Rectal smooth muscle tissue (tissue), 1 donor: Measurements from ENCODE around the gene RUVBL2.

Source experiments
- H3K27ac ChIP-seq: one replicate; pipeline ENCODE4 v1.7.0; 2013; ENCODE audit warnings: low read depth, low read length, inconsistent platforms
- H3K27me3 ChIP-seq: one replicate; pipeline ENCODE4 v1.7.0; 2013; ENCODE audit warnings: low read length; ENCODE audit not compliant: control insufficient read depth, insufficient read depth
- H3K36me3 ChIP-seq: one replicate; pipeline ENCODE4 v1.7.0; 2013; ENCODE audit warnings: low read length; ENCODE audit not compliant: control insufficient read depth, insufficient read depth
- H3K4me1 ChIP-seq: one replicate; pipeline ENCODE4 v1.7.0; 2013; ENCODE audit warnings: low read length; ENCODE audit not compliant: control insufficient read depth, insufficient read depth
- H3K4me3 ChIP-seq: one replicate; pipeline ENCODE4 v1.7.0; 2013; ENCODE audit warnings: low read length
- H3K9ac ChIP-seq: one replicate; pipeline ENCODE4 v1.7.0; 2013; ENCODE audit warnings: low read length

RUVBL2 gene

GRCh38 chr19:48958006-48958405 lies 35.7 kb upstream of the RUVBL2 start:
- H3K4me3 ChIP-seq: no peak overlapping the region
- no peaks in the 10 kb centered on the region for H3K36me3 ChIP-seq
- H3K27ac ChIP-seq: no peak overlapping the region
- peaks cover 4% of the 10 kb centered on the region for H3K4me1 ChIP-seq
- no peaks in the 10 kb centered on the region for H3K27me3 ChIP-seq
- H3K9ac ChIP-seq: no peak overlapping the region

GRCh38 chr19:48959341-48960239 lies 34.1 kb upstream of the RUVBL2 start:
- H3K4me3 ChIP-seq: no peak overlapping the region
- H3K27ac ChIP-seq: no peak overlapping the region
- no peak overlapping the region for H3K9ac ChIP-seq
- H3K4me1 ChIP-seq: peaks cover 19% of the 10 kb centered on the region
- H3K36me3 ChIP-seq: no peaks in the 10 kb centered on the region
- H3K27me3 ChIP-seq: no peaks in the 10 kb centered on the region

- Histone ChIP-seq H3K36me3 (peaks cover under 1% of the 10 kb centered on the region), H3K4me1 (peaks cover 16% of the 10 kb centered on the region), H3K27me3 (no peaks in the 10 kb centered on the region), H3K27ac (no peak overlapping the region), H3K4me3 (no peak overlapping the region), H3K9ac (no peak overlapping the region)
Measured at GRCh38 chr19:48961051-48961649, 32.5 kb upstream of the RUVBL2 start.

- Histone ChIP-seq H3K27ac (peak overlapping the region; percentile 24), H3K27me3 (no peaks in the 10 kb centered on the region)
Measured at GRCh38 chr19:48961673-48962028, 32.0 kb upstream of the RUVBL2 start.

GRCh38 chr19:48962029-48962848 lies 31.4 kb upstream of the RUVBL2 start:
- H3K27ac ChIP-seq: peak overlapping the region; percentile 40
- peak overlapping the region; percentile 49 for H3K9ac ChIP-seq
- H3K27me3 ChIP-seq: no peaks in the 10 kb centered on the region
- H3K4me1 ChIP-seq: peaks cover 24% of the 10 kb centered on the region
- H3K4me3 ChIP-seq: peak overlapping the region; percentile 9
- peaks cover 9% of the 10 kb centered on the region for H3K36me3 ChIP-seq

More at GRCh38 chr19:48961673-48962028, 32.0 kb upstream of the RUVBL2 start:
- Histone ChIP-seq H3K36me3 (peaks cover 5% of the 10 kb centered on the region), H3K9ac (peak overlapping the region; percentile 49), H3K4me1 (peaks cover 21% of the 10 kb centered on the region), H3K4me3 (no peak overlapping the region)

GRCh38 chr19:48962849-48963165 lies 30.9 kb upstream of the RUVBL2 start:
- H3K4me1 ChIP-seq: peaks cover 24% of the 10 kb centered on the region
- no peaks in the 10 kb centered on the region for H3K27me3 ChIP-seq
- peaks cover 9% of the 10 kb centered on the region for H3K36me3 ChIP-seq
- peak overlapping the region; percentile 40 for H3K27ac ChIP-seq
- H3K4me3 ChIP-seq: peak overlapping the region; percentile 9
- peak overlapping the region; percentile 49 for H3K9ac ChIP-seq

- H3K27ac ChIP-seq: peak overlapping the region; percentile 90
- H3K27me3 ChIP-seq: no peaks in the 10 kb centered on the region
- peaks cover 24% of the 10 kb centered on the region for H3K4me1 ChIP-seq
- H3K36me3 ChIP-seq: peaks cover 9% of the 10 kb centered on the region
- peak overlapping the region; percentile 32 for H3K9ac ChIP-seq
- H3K4me3 ChIP-seq: peak overlapping the region; percentile 57
Measured at GRCh38 chr19:48963371-48964204, 30.1 kb upstream of the RUVBL2 start.

- H3K4me1 ChIP-seq: peaks cover 24% of the 10 kb centered on the region
- no peaks in the 10 kb centered on the region for H3K27me3 ChIP-seq
- peak overlapping the region; percentile 90 for H3K27ac ChIP-seq
- peaks cover 9% of the 10 kb centered on the region for H3K36me3 ChIP-seq
- H3K4me3 ChIP-seq: peak overlapping the region; percentile 57
- peak overlapping the region; percentile 41 for H3K9ac ChIP-seq
Measured at GRCh38 chr19:48964205-48965039, 29.3 kb upstream of the RUVBL2 start.

- peak within 1 kb of the TSS; percentile 83 for H3K9ac ChIP-seq
- H3K4me3 ChIP-seq: peak within 1 kb of the TSS; percentile 69
- peak within 1 kb of the TSS; percentile 92 for H3K27ac ChIP-seq
- peaks cover 13% of the 10 kb centered on the region for H3K36me3 ChIP-seq
- H3K27me3 ChIP-seq: no peaks in the 10 kb centered on the region
- peaks cover 24% of the 10 kb centered on the region for H3K4me1 ChIP-seq
Measured at GRCh38 chr19:48965040-48965805, 28.5 kb upstream of the RUVBL2 start, which contains the start of gene FTL. FTL (plus strand) TSS chr19:48965309; CDS start chr19:48965508, 199 bp downstream.

- peak overlapping the region; percentile 92 for H3K27ac ChIP-seq
- H3K9ac ChIP-seq: peak overlapping the region; percentile 83
- peak overlapping the region; percentile 69 for H3K4me3 ChIP-seq
- H3K4me1 ChIP-seq: peaks cover 24% of the 10 kb centered on the region
- H3K27me3 ChIP-seq: no peaks in the 10 kb centered on the region
- H3K36me3 ChIP-seq: peaks cover 13% of the 10 kb centered on the region
Measured at GRCh38 chr19:48965806-48966540, 27.7 kb upstream of the RUVBL2 start.
